ENCODE data around the gene ZRANB3.

GRCh38 chr2:135570884-135571283 lies 39.9 kb upstream of the ZRANB3 start:
- TF ChIP-seq CTCF (IDR thresholded peaks at IDR 0.05; ENCODE audit: extremely low read depth in 1 of 2, insufficient read depth in 1 of 2, low read depth in 1 of 2, low read length in 2 of 2) (no peak), POLR2AphosphoS5 (IDR thresholded peaks at IDR 0.05; ENCODE audit: insufficient read depth, low read depth, low read length) (no peak), POLR2A (IDR thresholded peaks at IDR 0.05; ENCODE audit: low read depth, low read length) (no peak), MAX (IDR thresholded peaks at IDR 0.05; ENCODE audit: insufficient read depth, insufficient read length) (no peak), JUN (IDR thresholded peaks at IDR 0.05; ENCODE audit: borderline replicate concordance, insufficient read depth, insufficient read length, low read depth) (no peak), FOS (IDR thresholded peaks at IDR 0.05; ENCODE audit: borderline replicate concordance, insufficient read depth, low read length) (no peak), EZH2 (IDR thresholded peaks at IDR 0.05; ENCODE audit: borderline replicate concordance, low read depth, low read length, severe bottlenecking) (no peak), MYC (IDR thresholded peaks at IDR 0.05; ENCODE audit: low read depth, low read length) (no peak), GATA2 (IDR thresholded peaks at IDR 0.05; ENCODE audit: insufficient read depth, insufficient read length, low read depth, low read length) (no peak)

All from endothelial cell of umbilical vein (primary cell).